GM23338 (cell line): ENCODE results near the gene MPHOSPH6. TPM values are rescaled to one million over a fixed set of nuclear protein-coding genes. Genes with fewer than 3 reads are reported as not detected.

Source experiments
- ATAC-seq: fragments of 200-7000 bp; cut with Tn5 transposase; 3 replicates; pipeline ENCODE4 v1.9.1; 2020
- DNase-seq: peaks from one replicate; pipeline ENCODE4 v3.0.0-alpha.2; 2015; ENCODE audit warnings: low spot score
- H2AFZ ChIP-seq: fragments of 200-600 bp; sonication (generic); 2 replicates; pipeline ENCODE4 v1.8.0; 2016; ENCODE audit warnings: antibody characterized with exemption, mild to moderate bottlenecking, moderate library complexity
- H3F3A ChIP-seq: fragments of 200-600 bp; sonication (generic); replicated peaks from 2 replicates; pipeline ENCODE4 v1.8.0; 2017; ENCODE audit warnings: antibody characterized with exemption, mixed run types, low read depth
- H3K27ac ChIP-seq: fragments of 200-600 bp; sonication (generic); 2 replicates; pipeline ENCODE4 v1.6.1; 2016; ENCODE audit warnings: low read depth
- H3K27me3 ChIP-seq: fragments of 200-600 bp; sonication (generic); 2 replicates; pipeline ENCODE4 v1.8.0; 2016; ENCODE audit warnings: mild to moderate bottlenecking, mixed run types, moderate library complexity; ENCODE audit not compliant: insufficient read depth
- H3K36me3 ChIP-seq: fragments of 200-600 bp; sonication (generic); 2 replicates; pipeline ENCODE4 v1.8.0; 2016; ENCODE audit warnings: mild to moderate bottlenecking; ENCODE audit not compliant: insufficient read depth
- H3K4me1 ChIP-seq: fragments of 200-600 bp; sonication (generic); 2 replicates; pipeline ENCODE4 v1.8.0; 2016; ENCODE audit warnings: mild to moderate bottlenecking, moderate library complexity; ENCODE audit not compliant: insufficient read depth
- H3K4me2 ChIP-seq: fragments of 200-600 bp; sonication (generic); 2 replicates; pipeline ENCODE4 v1.7.1; 2017; ENCODE audit warnings: mixed run types
- H3K4me3 ChIP-seq: fragments of 200-600 bp; sonication (generic); 2 replicates; pipeline ENCODE4 v1.6.1; 2016; ENCODE audit warnings: mixed run types
- H3K79me2 ChIP-seq: fragments of 200-600 bp; sonication (generic); replicated peaks from 2 replicates; pipeline ENCODE4 v1.8.0; 2017; ENCODE audit warnings: mild to moderate bottlenecking; ENCODE audit not compliant: insufficient read depth
- H3K9me2 ChIP-seq: fragments of 200-600 bp; sonication (generic); 2 replicates; pipeline ENCODE4 v1.8.0; 2017; ENCODE audit not compliant: insufficient read depth
- H4K20me1 ChIP-seq: fragments of 200-600 bp; sonication (generic); replicated peaks from 2 replicates; pipeline ENCODE4 v1.8.0; 2017; ENCODE audit warnings: mild to moderate bottlenecking; ENCODE audit not compliant: insufficient read depth
- H3K27ac Mint-ChIP-seq: 2 replicates; pipeline ENCODE4 v1.8.0; 2020; ENCODE audit warnings: inconsistent platforms, mild to moderate bottlenecking, moderate library complexity, mixed read lengths
- H3K27me3 Mint-ChIP-seq: 3 replicates; pipeline ENCODE4 v1.8.0; 2022; ENCODE audit warnings: low read depth, mild to moderate bottlenecking, moderate library complexity, mixed read lengths, inconsistent platforms; ENCODE audit not compliant: insufficient read depth, poor library complexity
- H3K36me3 Mint-ChIP-seq: 3 replicates; pipeline ENCODE4 v1.8.0; 2021; ENCODE audit warnings: low read depth, mild to moderate bottlenecking, inconsistent platforms, moderate library complexity, mixed read lengths
- H3K4me1 Mint-ChIP-seq: 3 replicates; pipeline ENCODE4 v1.8.0; 2020; ENCODE audit warnings: mild to moderate bottlenecking, inconsistent platforms, mixed read lengths
- H3K4me3 Mint-ChIP-seq: 3 replicates; pipeline ENCODE4 v1.8.0; 2021; ENCODE audit warnings: moderate library complexity, mild to moderate bottlenecking, inconsistent platforms, mixed read lengths
- H3K9me3 Mint-ChIP-seq: 3 replicates; pipeline ENCODE4 v1.8.0; 2020; ENCODE audit warnings: moderate library complexity, mild to moderate bottlenecking, inconsistent platforms, mixed read lengths
- CREB1 ChIP-seq: fragments of 250-450 bp; sonication (Bioruptor Pico); IDR thresholded peaks from 2 replicates; pipeline ENCODE4 v1.5.0; 2020; ENCODE audit warnings: low read depth, mild to moderate bottlenecking, moderate library complexity
- EZH2phosphoT487 ChIP-seq: fragments of 200-600 bp; sonication (generic); IDR thresholded peaks from one replicate; pipeline ENCODE4 v1.8.1; 2018; ENCODE audit warnings: antibody characterized with exemption; ENCODE audit not compliant: unreplicated experiment
- NANOG ChIP-seq: IDR thresholded peaks from 2 replicates; pipeline ENCODE4 v1.6.1; 2016; ENCODE audit warnings: antibody characterized with exemption, borderline replicate concordance
- POLR2AphosphoS5 ChIP-seq: IDR thresholded peaks from 2 replicates; pipeline ENCODE4 v1.6.1; 2016; ENCODE audit warnings: antibody characterized with exemption, low read depth
- STAT1 ChIP-seq: IDR thresholded peaks from one replicate; pipeline ENCODE4 v1.6.1; 2016; ENCODE audit warnings: antibody characterized with exemption; ENCODE audit not compliant: unreplicated experiment
- ZNF331 ChIP-seq: fragments of 250-450 bp; sonication (Bioruptor Pico); IDR thresholded peaks from 2 replicates; pipeline ENCODE4 v1.5.0; 2020; ENCODE audit warnings: low read depth, mild to moderate bottlenecking, moderate library complexity
- polyA plus RNA-seq: library from polyadenylated mRNA; unstranded; fragments of >200 nt; fragmentation: Nextera tagmentation; extraction: Ambion mirVana; gene quantifications from 2 replicates; pipeline ENCODE4 v1.2.1, GENCODE V29; 2016
- total RNA-seq: library from RNA; depleted of rRNA; stranded (reverse); fragments of >200 nt; shearing (Covaris generic); gene quantifications from 2 replicates; pipeline ENCODE4 v1.2.3, GENCODE V29; 2014
- TF ChIP-seq, protein P1 (sequence below): IDR thresholded peaks from one replicate; pipeline ENCODE4 v1.6.1; 2018; ENCODE audit warnings: antibody characterized with exemption; ENCODE audit not compliant: unreplicated experiment
- TF ChIP-seq, protein P2 (sequence below), 2 experiments: fragments of 200-600 bp in 1 of 2; sonication (generic) in 1 of 2; conservative IDR thresholded peaks; 2 replicates each; pipeline versions ENCODE4 v1.5.1 to v1.6.1; 2016 to 2017; ENCODE audit warnings: antibody characterized with exemption in 2 of 2, low read depth in 2 of 2, mild to moderate bottlenecking in 2 of 2, moderate library complexity in 1 of 2
- TF ChIP-seq, protein P3 (sequence below): fragments of 250-450 bp; sonication (Bioruptor Pico); IDR thresholded peaks from 2 replicates; pipeline ENCODE4 v1.5.0; 2020; ENCODE audit warnings: mild to moderate bottlenecking, moderate library complexity
- TF ChIP-seq, protein P4 (sequence below): IDR thresholded peaks from 2 replicates; pipeline ENCODE4 v1.6.1; 2016; ENCODE audit warnings: antibody characterized with exemption

MPHOSPH6 gene
- total and polyA plus RNA-seq, 2 experiments from 2014 or later: 40.8 to 94.7 TPM

DNA sequence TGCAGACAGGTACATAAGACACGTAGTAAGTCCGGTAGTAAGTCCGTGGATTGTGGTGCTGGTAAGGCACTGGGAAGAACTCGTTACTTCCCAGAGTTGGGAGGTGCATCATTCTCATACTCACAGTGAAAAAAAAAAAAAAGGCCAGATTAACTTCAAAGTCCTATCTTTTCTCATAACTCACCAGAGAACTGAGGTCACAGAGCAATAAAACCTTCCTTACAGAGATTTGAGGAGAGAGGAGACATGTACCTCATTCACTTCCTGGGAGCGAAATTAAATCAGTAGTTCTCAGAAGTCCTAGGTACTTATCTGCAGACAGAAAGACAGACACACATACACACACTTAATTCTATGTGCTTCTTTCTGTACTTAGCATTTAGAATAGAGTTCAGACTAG lies 22.5 kb downstream of the MPHOSPH6 start (continued):
- TF ChIP-seq CREB1 (CRISPR knock-in tag): no peak
- TF ChIP-seq, protein P1, sequence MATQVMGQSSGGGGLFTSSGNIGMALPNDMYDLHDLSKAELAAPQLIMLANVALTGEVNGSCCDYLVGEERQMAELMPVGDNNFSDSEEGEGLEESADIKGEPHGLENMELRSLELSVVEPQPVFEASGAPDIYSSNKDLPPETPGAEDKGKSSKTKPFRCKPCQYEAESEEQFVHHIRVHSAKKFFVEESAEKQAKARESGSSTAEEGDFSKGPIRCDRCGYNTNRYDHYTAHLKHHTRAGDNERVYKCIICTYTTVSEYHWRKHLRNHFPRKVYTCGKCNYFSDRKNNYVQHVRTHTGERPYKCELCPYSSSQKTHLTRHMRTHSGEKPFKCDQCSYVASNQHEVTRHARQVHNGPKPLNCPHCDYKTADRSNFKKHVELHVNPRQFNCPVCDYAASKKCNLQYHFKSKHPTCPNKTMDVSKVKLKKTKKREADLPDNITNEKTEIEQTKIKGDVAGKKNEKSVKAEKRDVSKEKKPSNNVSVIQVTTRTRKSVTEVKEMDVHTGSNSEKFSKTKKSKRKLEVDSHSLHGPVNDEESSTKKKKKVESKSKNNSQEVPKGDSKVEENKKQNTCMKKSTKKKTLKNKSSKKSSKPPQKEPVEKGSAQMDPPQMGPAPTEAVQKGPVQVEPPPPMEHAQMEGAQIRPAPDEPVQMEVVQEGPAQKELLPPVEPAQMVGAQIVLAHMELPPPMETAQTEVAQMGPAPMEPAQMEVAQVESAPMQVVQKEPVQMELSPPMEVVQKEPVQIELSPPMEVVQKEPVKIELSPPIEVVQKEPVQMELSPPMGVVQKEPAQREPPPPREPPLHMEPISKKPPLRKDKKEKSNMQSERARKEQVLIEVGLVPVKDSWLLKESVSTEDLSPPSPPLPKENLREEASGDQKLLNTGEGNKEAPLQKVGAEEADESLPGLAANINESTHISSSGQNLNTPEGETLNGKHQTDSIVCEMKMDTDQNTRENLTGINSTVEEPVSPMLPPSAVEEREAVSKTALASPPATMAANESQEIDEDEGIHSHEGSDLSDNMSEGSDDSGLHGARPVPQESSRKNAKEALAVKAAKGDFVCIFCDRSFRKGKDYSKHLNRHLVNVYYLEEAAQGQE: no peak
- TF ChIP-seq, protein P2, sequence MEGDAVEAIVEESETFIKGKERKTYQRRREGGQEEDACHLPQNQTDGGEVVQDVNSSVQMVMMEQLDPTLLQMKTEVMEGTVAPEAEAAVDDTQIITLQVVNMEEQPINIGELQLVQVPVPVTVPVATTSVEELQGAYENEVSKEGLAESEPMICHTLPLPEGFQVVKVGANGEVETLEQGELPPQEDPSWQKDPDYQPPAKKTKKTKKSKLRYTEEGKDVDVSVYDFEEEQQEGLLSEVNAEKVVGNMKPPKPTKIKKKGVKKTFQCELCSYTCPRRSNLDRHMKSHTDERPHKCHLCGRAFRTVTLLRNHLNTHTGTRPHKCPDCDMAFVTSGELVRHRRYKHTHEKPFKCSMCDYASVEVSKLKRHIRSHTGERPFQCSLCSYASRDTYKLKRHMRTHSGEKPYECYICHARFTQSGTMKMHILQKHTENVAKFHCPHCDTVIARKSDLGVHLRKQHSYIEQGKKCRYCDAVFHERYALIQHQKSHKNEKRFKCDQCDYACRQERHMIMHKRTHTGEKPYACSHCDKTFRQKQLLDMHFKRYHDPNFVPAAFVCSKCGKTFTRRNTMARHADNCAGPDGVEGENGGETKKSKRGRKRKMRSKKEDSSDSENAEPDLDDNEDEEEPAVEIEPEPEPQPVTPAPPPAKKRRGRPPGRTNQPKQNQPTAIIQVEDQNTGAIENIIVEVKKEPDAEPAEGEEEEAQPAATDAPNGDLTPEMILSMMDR (conservative IDR thresholded peaks at IDR 0.05; ENCODE audit: low read depth in 2 of 2): no peak

DNA sequence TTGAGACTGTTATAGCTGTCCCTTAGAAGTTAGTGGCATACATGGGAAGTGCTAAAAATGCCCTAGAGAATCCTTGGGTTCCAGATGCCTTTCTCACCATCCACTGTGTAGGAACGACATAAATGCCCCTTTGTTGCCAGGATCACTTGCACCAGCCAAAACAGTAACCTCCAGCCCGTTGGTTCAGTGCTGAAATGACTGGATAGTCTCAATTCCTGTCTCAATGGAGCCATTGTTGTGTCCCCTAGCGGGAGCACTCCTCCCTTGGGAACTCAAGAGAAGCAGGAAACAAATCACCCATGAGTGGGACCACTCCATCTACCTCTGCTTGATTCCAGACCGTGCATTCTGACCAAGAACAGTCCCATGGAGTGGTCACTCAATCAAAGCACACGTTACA lies 23.1 kb downstream of the MPHOSPH6 start:
- Mint-ChIP-seq H3K4me1 (peaks cover 5% of the 10 kb centered on the region), H3K27me3 (no peaks in the 10 kb centered on the region), H3K36me3 (peaks cover 63% of the 10 kb centered on the region), H3K4me3 (no peak overlapping the region), H3K9me3 (peaks cover 6% of the 10 kb centered on the region; the same call in 2 of the 3 replicates), H3K27ac (no peak overlapping the region)
- Histone ChIP-seq H3K36me3 (peaks cover 15% of the 10 kb centered on the region), H4K20me1 (no peaks in the 10 kb centered on the region; the same call in 1 of the 2 replicates), H3K79me2 (0 out of 2 replicates have a peak, but pooled peaks cover 3% of the 10 kb centered on the region), H2AFZ (no peak overlapping the region), H3K27me3 (no peaks in the 10 kb centered on the region), H3K4me3 (no peak overlapping the region), H3K27ac (no peak overlapping the region), H3F3A (no peaks in the 10 kb centered on the region), H3K9me2 (no peaks in the 10 kb centered on the region), H3K4me2 (no peak overlapping the region), H3K4me1 (peaks cover 2% of the 10 kb centered on the region; the same call in 1 of the 2 replicates)
- no peak for ATAC-seq
- no peak for DNase-seq
- TF ChIP-seq, protein P3, sequence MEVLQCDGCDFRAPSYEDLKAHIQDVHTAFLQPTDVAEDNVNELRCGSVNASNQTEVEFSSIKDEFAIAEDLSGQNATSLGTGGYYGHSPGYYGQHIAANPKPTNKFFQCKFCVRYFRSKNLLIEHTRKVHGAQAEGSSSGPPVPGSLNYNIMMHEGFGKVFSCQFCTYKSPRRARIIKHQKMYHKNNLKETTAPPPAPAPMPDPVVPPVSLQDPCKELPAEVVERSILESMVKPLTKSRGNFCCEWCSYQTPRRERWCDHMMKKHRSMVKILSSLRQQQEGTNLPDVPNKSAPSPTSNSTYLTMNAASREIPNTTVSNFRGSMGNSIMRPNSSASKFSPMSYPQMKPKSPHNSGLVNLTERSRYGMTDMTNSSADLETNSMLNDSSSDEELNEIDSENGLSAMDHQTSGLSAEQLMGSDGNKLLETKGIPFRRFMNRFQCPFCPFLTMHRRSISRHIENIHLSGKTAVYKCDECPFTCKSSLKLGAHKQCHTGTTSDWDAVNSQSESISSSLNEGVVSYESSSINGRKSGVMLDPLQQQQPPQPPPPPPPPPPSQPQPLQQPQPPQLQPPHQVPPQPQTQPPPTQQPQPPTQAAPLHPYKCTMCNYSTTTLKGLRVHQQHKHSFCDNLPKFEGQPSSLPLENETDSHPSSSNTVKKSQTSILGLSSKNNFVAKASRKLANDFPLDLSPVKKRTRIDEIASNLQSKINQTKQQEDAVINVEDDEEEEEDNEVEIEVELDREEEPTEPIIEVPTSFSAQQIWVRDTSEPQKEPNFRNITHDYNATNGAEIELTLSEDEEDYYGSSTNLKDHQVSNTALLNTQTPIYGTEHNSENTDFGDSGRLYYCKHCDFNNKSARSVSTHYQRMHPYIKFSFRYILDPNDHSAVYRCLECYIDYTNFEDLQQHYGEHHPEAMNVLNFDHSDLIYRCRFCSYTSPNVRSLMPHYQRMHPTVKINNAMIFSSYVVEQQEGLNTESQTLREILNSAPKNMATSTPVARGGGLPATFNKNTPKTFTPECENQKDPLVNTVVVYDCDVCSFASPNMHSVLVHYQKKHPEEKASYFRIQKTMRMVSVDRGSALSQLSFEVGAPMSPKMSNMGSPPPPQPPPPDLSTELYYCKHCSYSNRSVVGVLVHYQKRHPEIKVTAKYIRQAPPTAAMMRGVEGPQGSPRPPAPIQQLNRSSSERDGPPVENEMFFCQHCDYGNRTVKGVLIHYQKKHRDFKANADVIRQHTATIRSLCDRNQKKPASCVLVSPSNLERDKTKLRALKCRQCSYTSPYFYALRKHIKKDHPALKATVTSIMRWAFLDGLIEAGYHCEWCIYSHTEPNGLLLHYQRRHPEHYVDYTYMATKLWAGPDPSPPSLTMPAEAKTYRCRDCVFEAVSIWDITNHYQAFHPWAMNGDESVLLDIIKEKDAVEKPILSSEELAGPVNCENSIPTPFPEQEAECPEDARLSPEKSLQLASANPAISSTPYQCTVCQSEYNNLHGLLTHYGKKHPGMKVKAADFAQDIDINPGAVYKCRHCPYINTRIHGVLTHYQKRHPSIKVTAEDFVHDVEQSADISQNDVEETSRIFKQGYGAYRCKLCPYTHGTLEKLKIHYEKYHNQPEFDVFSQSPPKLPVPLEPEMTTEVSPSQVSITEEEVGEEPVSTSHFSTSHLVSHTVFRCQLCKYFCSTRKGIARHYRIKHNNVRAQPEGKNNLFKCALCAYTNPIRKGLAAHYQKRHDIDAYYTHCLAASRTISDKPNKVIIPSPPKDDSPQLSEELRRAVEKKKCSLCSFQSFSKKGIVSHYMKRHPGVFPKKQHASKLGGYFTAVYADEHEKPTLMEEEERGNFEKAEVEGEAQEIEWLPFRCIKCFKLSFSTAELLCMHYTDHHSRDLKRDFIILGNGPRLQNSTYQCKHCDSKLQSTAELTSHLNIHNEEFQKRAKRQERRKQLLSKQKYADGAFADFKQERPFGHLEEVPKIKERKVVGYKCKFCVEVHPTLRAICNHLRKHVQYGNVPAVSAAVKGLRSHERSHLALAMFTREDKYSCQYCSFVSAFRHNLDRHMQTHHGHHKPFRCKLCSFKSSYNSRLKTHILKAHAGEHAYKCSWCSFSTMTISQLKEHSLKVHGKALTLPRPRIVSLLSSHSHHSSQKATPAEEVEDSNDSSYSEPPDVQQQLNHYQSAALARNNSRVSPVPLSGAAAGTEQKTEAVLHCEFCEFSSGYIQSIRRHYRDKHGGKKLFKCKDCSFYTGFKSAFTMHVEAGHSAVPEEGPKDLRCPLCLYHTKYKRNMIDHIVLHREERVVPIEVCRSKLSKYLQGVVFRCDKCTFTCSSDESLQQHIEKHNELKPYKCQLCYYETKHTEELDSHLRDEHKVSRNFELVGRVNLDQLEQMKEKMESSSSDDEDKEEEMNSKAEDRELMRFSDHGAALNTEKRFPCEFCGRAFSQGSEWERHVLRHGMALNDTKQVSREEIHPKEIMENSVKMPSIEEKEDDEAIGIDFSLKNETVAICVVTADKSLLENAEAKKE: no peak
- no peak for TF ChIP-seq STAT1
- TF ChIP-seq ZNF331: no peak
- no peak for TF ChIP-seq NANOG
- TF ChIP-seq CREB1 (CRISPR knock-in tag): no peak
- TF ChIP-seq EZH2phosphoT487: no peak
- TF ChIP-seq POLR2AphosphoS5: no peak
- TF ChIP-seq, protein P4, sequence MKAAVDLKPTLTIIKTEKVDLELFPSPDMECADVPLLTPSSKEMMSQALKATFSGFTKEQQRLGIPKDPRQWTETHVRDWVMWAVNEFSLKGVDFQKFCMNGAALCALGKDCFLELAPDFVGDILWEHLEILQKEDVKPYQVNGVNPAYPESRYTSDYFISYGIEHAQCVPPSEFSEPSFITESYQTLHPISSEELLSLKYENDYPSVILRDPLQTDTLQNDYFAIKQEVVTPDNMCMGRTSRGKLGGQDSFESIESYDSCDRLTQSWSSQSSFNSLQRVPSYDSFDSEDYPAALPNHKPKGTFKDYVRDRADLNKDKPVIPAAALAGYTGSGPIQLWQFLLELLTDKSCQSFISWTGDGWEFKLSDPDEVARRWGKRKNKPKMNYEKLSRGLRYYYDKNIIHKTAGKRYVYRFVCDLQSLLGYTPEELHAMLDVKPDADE: no peak
- TF ChIP-seq, protein P2 (conservative IDR thresholded peaks at IDR 0.05; ENCODE audit: low read depth in 2 of 2): no peak
